Measurements from ENCODE around the gene SLC4A7.
A peak's percentile ranks its signal among the peaks of the same experiment; 100 is the strongest.

Gene SLC4A7

DNA sequence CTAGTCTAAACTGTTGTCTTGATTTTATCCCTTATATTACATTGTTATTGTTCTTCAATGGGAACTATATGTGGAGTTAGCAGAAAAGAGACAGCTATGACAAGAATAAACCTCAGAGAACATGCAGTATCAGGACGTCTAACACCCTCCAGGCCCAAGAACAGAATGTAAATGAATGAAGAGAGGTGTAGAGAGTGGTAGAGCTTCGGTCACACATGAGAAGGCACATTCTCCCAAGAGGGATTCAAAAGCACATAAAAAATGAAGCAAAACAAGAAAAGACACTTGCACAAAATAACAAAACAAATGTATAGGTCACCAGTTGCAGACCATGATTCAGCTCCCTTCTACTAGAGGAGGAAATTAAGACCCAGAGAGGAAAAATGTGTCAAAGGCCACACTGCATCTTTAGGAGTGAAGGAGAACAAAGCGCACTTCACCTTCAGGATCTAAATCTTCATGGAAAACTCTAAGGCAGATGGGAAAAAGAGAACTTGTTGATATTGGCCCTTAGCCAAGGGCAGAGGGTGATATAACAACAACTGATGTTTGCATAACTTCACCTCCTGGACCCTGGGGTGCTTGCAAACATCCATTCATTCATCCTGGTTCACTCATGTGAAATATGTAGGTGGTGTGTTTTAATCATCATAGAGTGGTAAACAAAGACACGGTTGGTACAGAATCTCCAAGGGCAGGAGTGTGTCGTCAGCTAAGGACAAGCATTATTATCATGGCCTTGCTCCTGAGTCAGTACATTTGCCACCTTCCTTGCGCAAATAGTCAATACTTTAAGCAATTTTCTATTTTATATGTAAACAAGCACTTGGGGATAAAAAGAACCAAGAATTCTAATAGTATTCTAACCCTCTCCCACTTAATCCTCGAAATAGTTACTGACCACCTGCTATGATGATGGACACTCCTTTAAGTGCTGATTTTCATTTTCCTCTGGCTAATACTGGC lies 123.8 kb downstream of the SLC4A7 start:
- TF ChIP-seq GABPA (IDR thresholded peaks at IDR 0.05; ENCODE audit: low read depth) (no peak), SPI1 (IDR thresholded peaks at IDR 0.05; ENCODE audit: borderline replicate concordance, low read depth) (no peak), POLR2AphosphoS5 (IDR thresholded peaks at IDR 0.05; ENCODE audit: low read depth) (no peak)
- TF ChIP-seq, protein P1, sequence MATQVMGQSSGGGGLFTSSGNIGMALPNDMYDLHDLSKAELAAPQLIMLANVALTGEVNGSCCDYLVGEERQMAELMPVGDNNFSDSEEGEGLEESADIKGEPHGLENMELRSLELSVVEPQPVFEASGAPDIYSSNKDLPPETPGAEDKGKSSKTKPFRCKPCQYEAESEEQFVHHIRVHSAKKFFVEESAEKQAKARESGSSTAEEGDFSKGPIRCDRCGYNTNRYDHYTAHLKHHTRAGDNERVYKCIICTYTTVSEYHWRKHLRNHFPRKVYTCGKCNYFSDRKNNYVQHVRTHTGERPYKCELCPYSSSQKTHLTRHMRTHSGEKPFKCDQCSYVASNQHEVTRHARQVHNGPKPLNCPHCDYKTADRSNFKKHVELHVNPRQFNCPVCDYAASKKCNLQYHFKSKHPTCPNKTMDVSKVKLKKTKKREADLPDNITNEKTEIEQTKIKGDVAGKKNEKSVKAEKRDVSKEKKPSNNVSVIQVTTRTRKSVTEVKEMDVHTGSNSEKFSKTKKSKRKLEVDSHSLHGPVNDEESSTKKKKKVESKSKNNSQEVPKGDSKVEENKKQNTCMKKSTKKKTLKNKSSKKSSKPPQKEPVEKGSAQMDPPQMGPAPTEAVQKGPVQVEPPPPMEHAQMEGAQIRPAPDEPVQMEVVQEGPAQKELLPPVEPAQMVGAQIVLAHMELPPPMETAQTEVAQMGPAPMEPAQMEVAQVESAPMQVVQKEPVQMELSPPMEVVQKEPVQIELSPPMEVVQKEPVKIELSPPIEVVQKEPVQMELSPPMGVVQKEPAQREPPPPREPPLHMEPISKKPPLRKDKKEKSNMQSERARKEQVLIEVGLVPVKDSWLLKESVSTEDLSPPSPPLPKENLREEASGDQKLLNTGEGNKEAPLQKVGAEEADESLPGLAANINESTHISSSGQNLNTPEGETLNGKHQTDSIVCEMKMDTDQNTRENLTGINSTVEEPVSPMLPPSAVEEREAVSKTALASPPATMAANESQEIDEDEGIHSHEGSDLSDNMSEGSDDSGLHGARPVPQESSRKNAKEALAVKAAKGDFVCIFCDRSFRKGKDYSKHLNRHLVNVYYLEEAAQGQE (IDR thresholded peaks at IDR 0.05; ENCODE audit: insufficient replicate concordance, low read depth), result no peak
- TF ChIP-seq, protein P2, sequence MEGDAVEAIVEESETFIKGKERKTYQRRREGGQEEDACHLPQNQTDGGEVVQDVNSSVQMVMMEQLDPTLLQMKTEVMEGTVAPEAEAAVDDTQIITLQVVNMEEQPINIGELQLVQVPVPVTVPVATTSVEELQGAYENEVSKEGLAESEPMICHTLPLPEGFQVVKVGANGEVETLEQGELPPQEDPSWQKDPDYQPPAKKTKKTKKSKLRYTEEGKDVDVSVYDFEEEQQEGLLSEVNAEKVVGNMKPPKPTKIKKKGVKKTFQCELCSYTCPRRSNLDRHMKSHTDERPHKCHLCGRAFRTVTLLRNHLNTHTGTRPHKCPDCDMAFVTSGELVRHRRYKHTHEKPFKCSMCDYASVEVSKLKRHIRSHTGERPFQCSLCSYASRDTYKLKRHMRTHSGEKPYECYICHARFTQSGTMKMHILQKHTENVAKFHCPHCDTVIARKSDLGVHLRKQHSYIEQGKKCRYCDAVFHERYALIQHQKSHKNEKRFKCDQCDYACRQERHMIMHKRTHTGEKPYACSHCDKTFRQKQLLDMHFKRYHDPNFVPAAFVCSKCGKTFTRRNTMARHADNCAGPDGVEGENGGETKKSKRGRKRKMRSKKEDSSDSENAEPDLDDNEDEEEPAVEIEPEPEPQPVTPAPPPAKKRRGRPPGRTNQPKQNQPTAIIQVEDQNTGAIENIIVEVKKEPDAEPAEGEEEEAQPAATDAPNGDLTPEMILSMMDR (IDR thresholded peaks at IDR 0.05; ENCODE audit: insufficient read depth, low read length), result no peak
- H3K27ac ChIP-seq (replicated peaks), result peak overlapping the region; percentile 29; the same call in 1 of the 2 replicates
- no peak overlapping the region for H3K4me3 ChIP-seq (replicated peaks; ENCODE audit: insufficient read depth, low read length)

DNA sequence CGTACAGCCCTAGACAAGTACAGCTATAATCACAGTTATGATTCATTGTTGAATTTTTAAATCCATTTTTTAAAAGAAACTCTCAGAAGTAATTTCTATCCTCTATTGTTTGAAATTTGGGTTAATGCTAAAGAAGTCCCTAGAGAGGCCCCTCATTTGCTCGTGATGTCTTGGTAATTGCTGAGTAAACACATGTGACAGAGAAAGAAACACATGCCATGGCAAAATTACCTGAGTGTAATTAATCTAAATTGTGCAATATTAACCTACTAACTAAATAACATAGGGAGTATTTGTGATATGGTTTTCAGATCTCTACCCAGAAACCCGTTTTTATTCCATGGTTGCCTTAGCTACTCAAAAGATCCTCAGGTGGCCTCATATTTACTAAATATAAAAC lies 125.8 kb downstream of the SLC4A7 start:
- Histone ChIP-seq H3K27me3 (ENCODE audit: insufficient read depth, poor library complexity, severe bottlenecking) (no peaks in the 10 kb centered on the region), H3K27ac (replicated peaks) (no peak overlapping the region), H3K4me3 (replicated peaks; ENCODE audit: insufficient read depth, low read length) (no peak overlapping the region)
- no peak for DNase-seq (ENCODE audit: low read depth in 1 of 2, low spot score in 1 of 2)
- no peak for TF ChIP-seq GABPA (IDR thresholded peaks at IDR 0.05; ENCODE audit: low read depth)
- TF ChIP-seq POLR2AphosphoS5 (IDR thresholded peaks at IDR 0.05; ENCODE audit: low read depth), result no peak
- no peak for TF ChIP-seq SPI1 (IDR thresholded peaks at IDR 0.05; ENCODE audit: borderline replicate concordance, low read depth)
- TF ChIP-seq, protein P2 (IDR thresholded peaks at IDR 0.05; ENCODE audit: insufficient read depth, low read length), result no peak
- TF ChIP-seq, protein P1 (IDR thresholded peaks at IDR 0.05; ENCODE audit: insufficient replicate concordance, low read depth), result no peak

More for the DNA sequence above, 123.8 kb downstream of the SLC4A7 start:
- H3K27me3 ChIP-seq (ENCODE audit: insufficient read depth, poor library complexity, severe bottlenecking), result no peaks in the 10 kb centered on the region
- no peak for DNase-seq (ENCODE audit: low read depth in 1 of 2, low spot score in 1 of 2)

DNA sequence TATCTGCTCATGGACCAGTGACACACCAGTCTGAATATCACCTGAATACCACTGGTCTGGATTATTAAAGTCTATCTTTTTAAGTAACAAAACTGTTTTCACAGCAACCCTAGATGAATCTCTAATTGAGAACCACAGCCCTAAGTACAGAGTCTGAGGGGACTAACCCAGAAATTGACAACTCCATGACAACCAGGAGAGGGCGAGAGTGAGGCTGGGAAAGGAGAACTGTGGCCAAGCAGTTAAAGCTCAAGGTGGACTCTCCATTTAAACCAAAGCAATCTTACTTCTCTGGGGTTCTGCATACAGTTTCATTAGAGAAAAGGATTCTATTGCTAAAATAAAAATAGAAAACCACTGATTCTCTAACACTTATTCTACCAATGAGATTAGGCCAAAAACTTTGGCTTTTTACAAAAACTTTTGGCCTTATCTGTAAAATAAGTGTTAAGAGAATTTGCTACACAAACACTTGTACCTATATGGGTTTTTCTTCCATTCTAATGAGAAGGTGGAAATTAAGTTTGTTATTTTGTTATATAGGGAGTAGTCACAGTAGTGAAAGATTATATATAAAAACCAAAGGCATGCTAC lies 126.4 kb downstream of the SLC4A7 start:
- peak; percentile 29 to 74 for DNase-seq (ENCODE audit: low read depth in 1 of 2, low spot score in 1 of 2)
- TF ChIP-seq POLR2AphosphoS5 (IDR thresholded peaks at IDR 0.05; ENCODE audit: low read depth) (no peak), SPI1 (IDR thresholded peaks at IDR 0.05; ENCODE audit: borderline replicate concordance, low read depth) (peak; percentile 57; the same call in 1 of the 2 replicates), GABPA (IDR thresholded peaks at IDR 0.05; ENCODE audit: low read depth) (no peak)
- TF ChIP-seq, protein P1 (IDR thresholded peaks at IDR 0.05; ENCODE audit: insufficient replicate concordance, low read depth), result no peak
- TF ChIP-seq, protein P2 (IDR thresholded peaks at IDR 0.05; ENCODE audit: insufficient read depth, low read length), result peak; percentile 77
- no peak overlapping the region for H3K4me3 ChIP-seq (replicated peaks; ENCODE audit: insufficient read depth, low read length)
- no peaks in the 10 kb centered on the region for H3K27me3 ChIP-seq (ENCODE audit: insufficient read depth, poor library complexity, severe bottlenecking)
- H3K27ac ChIP-seq (replicated peaks), result no peak overlapping the region

All from HL-60 (cell line).